Pancreas (tissue), 10 donors: ENCODE data around the gene NADK2. TPM values are rescaled to one million over a fixed set of nuclear protein-coding genes. Genes with fewer than 3 reads are reported as not detected.

Experiments
- ATAC-seq, 4 donors: fragments of 200-7000 bp; cut with Tn5 transposase; one replicate each; pipeline versions ENCODE4 v1.8.0 to v1.9.1; 2020; ENCODE audit warnings: mild to moderate bottlenecking in 4 of 4, moderate library complexity in 4 of 4
- DNase-seq, 6 donors: peaks; one replicate each; pipeline ENCODE4 v3.0.0-alpha.2; 2020
- FAIRE-seq: peaks from 2 replicates; lab custom pipeline; 2012; peaks lifted over from hg19 to GRCh38; lab: Jason Lieb, UNC
- H3K27ac ChIP-seq, 4 donors: fragments of 200-600 bp; sonication (generic); 1 replicate in 3 of 4; 2 replicates in 1 of 4; pipeline versions ENCODE4 v1.5.0 to v1.8.0; 2020
- H3K27me3 ChIP-seq, 4 donors: fragments of 200-600 bp; one replicate each; pipeline ENCODE4 v1.8.0; 2021
- H3K36me3 ChIP-seq, 3 donors: fragments of 200-600 bp; sonication (generic) in 1 of 3; one replicate each; pipeline versions ENCODE4 v1.5.0 to v1.8.0; 2020 to 2021
- H3K4me1 ChIP-seq, 3 donors: fragments of 200-600 bp; one replicate each; pipeline ENCODE4 v1.8.0; 2021
- H3K4me3 ChIP-seq, 4 donors: fragments of 200-600 bp; sonication (generic) in 2 of 4; one replicate each; pipeline versions ENCODE4 v1.5.0 to v1.8.0; 2020 to 2021
- H3K9me3 ChIP-seq, 4 donors: fragments of 200-600 bp; one replicate each; pipeline ENCODE4 v1.8.0; 2021
- WGBS, 2 donors: extraction: QIAGEN DNeasy Blood & Tissue Kit; methylation state at CpG; one replicate each; pipeline ENCODE4 v1.1.7; 2013; 5-methylcytosine and 5-hydroxymethylcytosine counted together
- intact Hi-C, 3 donors: fragments of 100-400 bp; cut with DNase I; formaldehyde crosslinking; loops; one replicate each; pipeline versions ENCODE4 v1.11.1 to v1.14.2; 2022
- polyA plus RNA-seq, 2 donors: library from polyadenylated mRNA; stranded (reverse); fragments of 200-250 nt; gene quantifications; one replicate each; pipeline ENCODE4 v1.2.3, GENCODE V29; 2013
- total RNA-seq, 6 donors: library from RNA; stranded (reverse); fragmentation: NEBNext Ultra II Directional in 4 of 6; extraction: Animal tissue kit (Norgen Biotek cat#: 25700) in 4 of 6; gene quantifications; one replicate each; pipeline versions ENCODE4 v1.2.1 to v1.2.4, GENCODE V29; 2021 to 2023
- TF ChIP-seq, protein P1 (sequence below), 4 donors: fragments of 200-600 bp; sonication (generic) in 3 of 4; IDR thresholded peaks; one replicate each; pipeline versions ENCODE4 v1.5.0 to v1.8.0; 2021; ENCODE audit warnings: antibody characterized with exemption in 4 of 4
- donor health status: healthy with polysubstance abuse.
- donor health status: DM: no; HTN: no; CAD: no; lungs with moderate emphysema.
- donor health status: DM: no; HTN: no; CAD: no.
- donor health status: control.
- donor health status: control.
- donor health status: Bipolar disorder and iron deficiency.
- donor health status: DM: yes; HTN: yes; CAD: no.
- donor health status: DM: no; HTN: no; CAD: no.
- donor health status: DM: no; HTN: no; CAD: no.
- donor health status: DM: yes; HTN: yes; CAD: no.

Gene NADK2
- total and polyA plus RNA-seq, 8 donors = 8.6 to 34.1 (median 29.3) TPM

DNA sequence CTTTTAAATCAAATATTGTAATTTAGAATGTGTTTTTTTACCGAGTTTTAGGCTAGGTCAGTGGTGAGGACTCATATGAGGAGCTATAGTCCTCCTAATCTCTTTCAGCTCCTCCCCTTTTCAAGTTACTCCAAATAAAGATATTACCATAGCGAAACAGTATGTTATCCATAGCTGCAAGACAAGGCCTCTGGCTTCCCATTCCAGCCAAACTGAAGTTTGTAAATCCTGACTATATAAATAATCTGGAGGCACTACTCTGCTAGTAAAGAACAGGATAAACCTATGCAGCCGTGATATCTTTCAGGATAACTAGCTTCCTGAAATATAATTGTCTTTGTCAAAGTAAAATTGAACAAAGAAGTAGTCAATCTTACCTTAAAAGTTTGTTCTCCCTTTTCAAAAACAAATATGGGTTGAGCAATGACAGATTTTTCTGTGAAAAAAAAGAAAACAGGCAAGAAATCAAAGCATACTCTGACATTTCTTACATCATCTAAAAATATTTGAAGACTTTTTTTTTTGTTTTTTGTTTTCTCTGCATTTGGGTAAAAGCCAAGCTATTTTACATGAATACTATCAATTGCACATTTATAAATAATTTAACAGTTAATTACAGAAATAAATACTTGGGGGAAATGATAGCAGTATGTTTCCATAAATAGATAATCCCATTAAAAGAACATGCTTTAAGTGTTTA lies 29.3 kb upstream of the NADK2 start:
- no peaks in the 10 kb centered on the region for H3K9me3 ChIP-seq
- no peaks in the 10 kb centered on the region for H3K36me3 ChIP-seq
- TF ChIP-seq, protein P1, sequence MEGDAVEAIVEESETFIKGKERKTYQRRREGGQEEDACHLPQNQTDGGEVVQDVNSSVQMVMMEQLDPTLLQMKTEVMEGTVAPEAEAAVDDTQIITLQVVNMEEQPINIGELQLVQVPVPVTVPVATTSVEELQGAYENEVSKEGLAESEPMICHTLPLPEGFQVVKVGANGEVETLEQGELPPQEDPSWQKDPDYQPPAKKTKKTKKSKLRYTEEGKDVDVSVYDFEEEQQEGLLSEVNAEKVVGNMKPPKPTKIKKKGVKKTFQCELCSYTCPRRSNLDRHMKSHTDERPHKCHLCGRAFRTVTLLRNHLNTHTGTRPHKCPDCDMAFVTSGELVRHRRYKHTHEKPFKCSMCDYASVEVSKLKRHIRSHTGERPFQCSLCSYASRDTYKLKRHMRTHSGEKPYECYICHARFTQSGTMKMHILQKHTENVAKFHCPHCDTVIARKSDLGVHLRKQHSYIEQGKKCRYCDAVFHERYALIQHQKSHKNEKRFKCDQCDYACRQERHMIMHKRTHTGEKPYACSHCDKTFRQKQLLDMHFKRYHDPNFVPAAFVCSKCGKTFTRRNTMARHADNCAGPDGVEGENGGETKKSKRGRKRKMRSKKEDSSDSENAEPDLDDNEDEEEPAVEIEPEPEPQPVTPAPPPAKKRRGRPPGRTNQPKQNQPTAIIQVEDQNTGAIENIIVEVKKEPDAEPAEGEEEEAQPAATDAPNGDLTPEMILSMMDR (IDR thresholded peaks at IDR 0.05) = no peak
- no peak for DNase-seq
- no peak overlapping the region for H3K4me3 ChIP-seq
- no peaks in the 10 kb centered on the region for H3K27me3 ChIP-seq
- ATAC-seq = no peak
- intact Hi-C loops = no loop called here
- no peak for FAIRE-seq
- H3K27ac ChIP-seq = no peak overlapping the region
- no peaks in the 10 kb centered on the region for H3K4me1 ChIP-seq
- WGBS, 2 donors = 71 to 85% methylated on average over 3 of the region's 3 CpGs

- TF ChIP-seq, protein P1 (IDR thresholded peaks at IDR 0.05) = no peak
- Histone ChIP-seq H3K4me1 (no peaks in the 10 kb centered on the region), H3K36me3 (no peaks in the 10 kb centered on the region), H3K27me3 (no peaks in the 10 kb centered on the region), H3K27ac (no peak overlapping the region), H3K9me3 (no peaks in the 10 kb centered on the region), H3K4me3 (no peak overlapping the region)
- intact Hi-C loops = no loop called here
- WGBS, 2 donors = 84 to 85% methylated on average over 3 of the region's 3 CpGs
- ATAC-seq = no peak
- no peak for FAIRE-seq
- no peak for DNase-seq
Observed at GRCh38 chr5:36270175-36270574, 28.4 kb upstream of the NADK2 start.

GRCh38 chr5:36269478-36269877 lies 27.8 kb upstream of the NADK2 start:
- H3K4me3 ChIP-seq = no peak overlapping the region
- FAIRE-seq (no peak), DNase-seq (no peak), ATAC-seq (no peak)
- H3K36me3 ChIP-seq = no peaks in the 10 kb centered on the region
- intact Hi-C loops = no loop called here
- no peaks in the 10 kb centered on the region for H3K9me3 ChIP-seq
- no peaks in the 10 kb centered on the region for H3K27me3 ChIP-seq
- TF ChIP-seq, protein P1 (IDR thresholded peaks at IDR 0.05) = no peak
- no peaks in the 10 kb centered on the region for H3K4me1 ChIP-seq
- no peak overlapping the region for H3K27ac ChIP-seq

DNA sequence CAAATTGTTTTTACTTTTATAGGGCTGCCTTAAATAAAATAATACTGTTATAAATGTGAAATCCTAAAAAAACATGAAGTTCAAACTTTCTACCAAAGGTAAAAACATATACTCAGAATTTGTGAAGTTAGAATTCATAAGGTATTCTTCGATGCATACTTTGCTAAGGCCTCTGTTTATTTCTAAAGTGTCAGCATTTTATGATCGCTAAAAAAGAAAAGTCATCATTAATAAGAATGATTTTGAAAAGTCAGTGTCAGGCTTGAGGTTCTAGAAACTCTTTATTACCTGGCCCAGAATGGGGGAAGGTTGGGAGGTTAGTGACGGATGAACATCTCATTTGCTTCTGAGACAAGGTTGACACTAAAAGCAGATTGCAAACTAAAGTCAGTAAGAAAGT lies 26.2 kb upstream of the NADK2 start:
- H3K27ac ChIP-seq = no peak overlapping the region
- no peaks in the 10 kb centered on the region for H3K27me3 ChIP-seq
- no peak for DNase-seq
- TF ChIP-seq, protein P1 (IDR thresholded peaks at IDR 0.05) = no peak
- ATAC-seq = no peak
- no peak for FAIRE-seq
- no peaks in the 10 kb centered on the region for H3K36me3 ChIP-seq
- H3K9me3 ChIP-seq = no peaks in the 10 kb centered on the region
- no peak overlapping the region for H3K4me3 ChIP-seq
- intact Hi-C loops = no loop called here
- 92 to 95% methylated on average over 3 of the region's 3 CpGs for WGBS, 2 donors
- H3K4me1 ChIP-seq = no peaks in the 10 kb centered on the region

DNA sequence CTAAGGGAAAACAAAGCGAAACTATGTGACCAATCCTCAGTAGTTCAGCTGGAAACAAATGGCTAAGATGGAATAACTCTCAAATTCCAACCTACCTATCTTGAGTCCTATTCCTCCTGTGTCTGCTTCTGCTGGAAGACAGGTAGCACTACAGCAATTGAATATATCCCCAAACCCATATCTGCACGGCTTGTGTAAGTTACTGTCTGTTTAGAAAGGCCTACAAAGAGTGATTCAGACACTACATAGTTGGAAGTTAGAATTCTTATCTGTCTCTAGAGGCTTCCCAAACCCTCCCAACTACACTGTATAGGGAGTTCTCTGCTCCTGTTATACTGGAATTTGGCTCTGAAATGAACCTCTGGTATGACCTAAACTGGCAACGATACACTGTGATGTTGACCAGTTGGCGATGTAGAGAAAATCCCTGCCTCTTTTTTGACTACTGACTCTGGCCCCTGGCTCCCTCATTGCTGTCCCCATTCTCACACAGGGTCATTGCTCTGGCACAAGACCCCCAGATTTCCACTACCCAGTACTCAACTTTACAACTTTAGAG lies 22.6 kb upstream of the NADK2 start:
- TF ChIP-seq, protein P1 (IDR thresholded peaks at IDR 0.05) = no peak
- H3K36me3 ChIP-seq = no peaks in the 10 kb centered on the region
- ATAC-seq (peak in 2 of 4 donors; percentile 29 to 43), FAIRE-seq (no peak), DNase-seq (no peak)
- WGBS, 2 donors = 80 to 84% methylated on average over 4 of the region's 4 CpGs
- H3K4me1 ChIP-seq = no peaks in the 10 kb centered on the region
- H3K9me3 ChIP-seq = no peaks in the 10 kb centered on the region
- H3K27ac ChIP-seq = no peak overlapping the region
- intact Hi-C loops = no loop called here
- H3K4me3 ChIP-seq = no peak overlapping the region
- H3K27me3 ChIP-seq = no peaks in the 10 kb centered on the region
